ENCODE measurements around the gene LRRC42. TPM values are rescaled to one million over a fixed set of nuclear protein-coding genes. Genes with fewer than 3 reads are reported as not detected.

The LRRC42 gene
- total and polyA plus RNA-seq, 4 donors, result 19.5 to 38.2 (median 26.7) TPM

DNA sequence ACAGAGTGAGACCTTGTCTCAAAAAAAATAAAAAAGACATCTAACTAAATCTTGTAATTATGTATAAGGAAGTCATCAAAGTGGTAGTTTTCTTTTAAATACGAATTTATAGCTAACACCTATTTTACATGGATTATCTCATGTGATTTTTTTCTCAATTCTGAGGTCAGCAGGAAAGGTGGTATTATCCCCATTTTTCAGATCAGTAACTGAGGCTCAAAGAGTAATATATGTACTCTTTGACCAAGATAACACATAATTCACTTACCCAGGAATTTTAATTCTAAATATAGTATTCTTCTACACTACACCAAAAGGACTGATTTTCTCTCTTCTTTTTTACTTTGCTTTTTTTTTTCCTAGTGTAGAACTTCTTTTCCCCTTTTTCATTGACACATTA lies 9.7 kb upstream of the LRRC42 start:
- no peak overlapping the region for H3K27ac ChIP-seq (ENCODE audit: low read depth, low read length)
- WGBS (ENCODE audit: insufficient coverage), result no CpG with 5 or more reads among the region's 1 CpG
- H3K9me3 ChIP-seq (ENCODE audit: control insufficient read depth, insufficient read depth, low read length), result peaks cover 17% of the 10 kb centered on the region
- no peaks in the 10 kb centered on the region for H3K27me3 ChIP-seq (ENCODE audit: control insufficient read depth, insufficient read depth, low read length)
- peaks cover 5% of the 10 kb centered on the region for H3K36me3 ChIP-seq (ENCODE audit: control insufficient read depth, insufficient read depth, low read length)
- no peaks in the 10 kb centered on the region for H3K4me1 ChIP-seq (ENCODE audit: control insufficient read depth, insufficient read depth, low read length)
- no peak overlapping the region for H3K4me3 ChIP-seq (ENCODE audit: low read depth, low read length)
- no peak for DNase-seq (ENCODE audit: low read depth in 4 of 6, low spot score in 6 of 6)

DNA sequence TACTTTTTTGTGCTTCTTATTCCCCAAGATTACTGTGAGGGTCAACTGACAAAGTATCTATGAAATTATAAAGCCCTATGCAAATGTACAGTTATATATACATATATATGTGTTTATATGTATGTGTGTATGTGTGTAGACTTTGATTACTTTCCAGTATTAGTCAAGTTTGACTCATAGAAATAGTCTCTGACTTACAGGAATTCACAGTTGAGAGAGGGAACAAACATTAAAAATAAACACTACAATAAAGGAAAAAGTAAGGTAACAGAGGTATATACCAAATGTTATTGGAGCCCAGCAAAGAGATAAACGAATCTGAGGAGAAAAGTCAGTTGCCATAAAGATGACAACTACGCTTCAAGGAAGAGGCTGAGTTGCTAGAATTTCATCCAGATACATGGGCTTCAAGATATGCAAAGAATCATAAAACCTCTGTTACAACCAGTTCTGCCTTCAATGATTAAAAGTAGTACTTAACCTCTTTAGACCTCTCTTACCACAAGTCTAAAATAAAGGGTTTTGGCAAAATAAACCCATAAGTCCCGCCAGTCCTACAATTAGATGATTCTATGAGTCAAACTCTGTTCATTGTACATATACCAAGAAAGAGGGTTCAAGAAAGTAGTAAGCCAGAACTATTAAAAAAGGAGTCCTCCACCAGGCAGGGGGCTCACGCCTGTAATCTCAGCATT lies 7.9 kb upstream of the LRRC42 start:
- Histone ChIP-seq H3K4me1 (ENCODE audit: control insufficient read depth, insufficient read depth, low read length) (no peaks in the 10 kb centered on the region), H3K9me3 (ENCODE audit: control insufficient read depth, insufficient read depth, low read length) (peaks cover 9% of the 10 kb centered on the region), H3K36me3 (ENCODE audit: control insufficient read depth, insufficient read depth, low read length) (peaks cover 5% of the 10 kb centered on the region), H3K4me3 (ENCODE audit: low read depth, low read length) (no peak overlapping the region), H3K27ac (ENCODE audit: low read depth, low read length) (no peak overlapping the region), H3K27me3 (ENCODE audit: control insufficient read depth, insufficient read depth, low read length) (no peaks in the 10 kb centered on the region)
- WGBS (ENCODE audit: insufficient coverage), result 100% methylated on average over 2 of the region's 4 CpGs
- no peak for DNase-seq (ENCODE audit: low read depth in 4 of 6, low spot score in 6 of 6)

DNA sequence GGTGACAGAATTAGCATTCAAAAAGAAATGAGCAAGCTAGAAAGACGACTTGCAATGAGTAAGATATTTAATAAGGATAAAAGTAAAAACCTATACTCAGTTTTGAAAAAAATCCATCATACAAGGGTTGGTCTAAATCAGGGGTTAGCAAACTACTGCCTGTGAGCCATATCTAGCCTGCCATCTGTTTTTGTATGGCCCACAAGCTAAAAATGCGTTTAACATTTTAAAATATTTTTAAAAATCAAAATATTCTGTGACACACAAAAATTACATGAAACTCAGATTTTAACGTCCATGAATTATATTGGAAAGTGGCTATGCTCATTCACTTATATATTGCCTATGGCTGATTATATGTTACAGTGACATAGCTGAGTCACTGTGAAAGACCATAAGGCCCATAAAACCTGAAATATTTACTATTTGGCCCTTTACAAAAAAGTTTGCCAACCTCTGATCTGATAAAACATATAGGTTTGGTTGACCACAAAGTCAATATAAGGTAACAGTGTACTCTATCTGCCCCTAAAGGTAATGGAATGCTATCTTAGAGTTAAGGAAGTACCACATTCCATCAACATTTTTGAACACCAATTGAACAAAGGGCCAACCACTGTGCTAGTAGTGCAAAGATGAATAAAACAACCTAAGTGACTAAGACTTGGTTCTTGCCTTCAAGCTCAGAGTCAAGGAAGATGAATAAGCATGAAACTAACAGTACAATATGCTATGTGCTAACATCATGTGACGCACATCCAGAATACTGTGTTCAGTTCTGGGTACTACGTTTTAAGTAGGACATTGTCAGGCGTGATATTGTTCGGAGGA lies 3.8 kb upstream of the LRRC42 start:
- no CpG with 5 or more reads among the region's 7 CpGs for WGBS (ENCODE audit: insufficient coverage)
- Histone ChIP-seq H3K9me3 (ENCODE audit: control insufficient read depth, insufficient read depth, low read length) (no peaks in the 10 kb centered on the region), H3K4me1 (ENCODE audit: control insufficient read depth, insufficient read depth, low read length) (peaks cover 21% of the 10 kb centered on the region), H3K4me3 (ENCODE audit: low read depth, low read length) (no peak overlapping the region), H3K27me3 (ENCODE audit: control insufficient read depth, insufficient read depth, low read length) (no peaks in the 10 kb centered on the region), H3K27ac (ENCODE audit: low read depth, low read length) (no peak overlapping the region), H3K36me3 (ENCODE audit: control insufficient read depth, insufficient read depth, low read length) (no peaks in the 10 kb centered on the region)
- no peak for DNase-seq (ENCODE audit: low read depth in 4 of 6, low spot score in 6 of 6)

DNA sequence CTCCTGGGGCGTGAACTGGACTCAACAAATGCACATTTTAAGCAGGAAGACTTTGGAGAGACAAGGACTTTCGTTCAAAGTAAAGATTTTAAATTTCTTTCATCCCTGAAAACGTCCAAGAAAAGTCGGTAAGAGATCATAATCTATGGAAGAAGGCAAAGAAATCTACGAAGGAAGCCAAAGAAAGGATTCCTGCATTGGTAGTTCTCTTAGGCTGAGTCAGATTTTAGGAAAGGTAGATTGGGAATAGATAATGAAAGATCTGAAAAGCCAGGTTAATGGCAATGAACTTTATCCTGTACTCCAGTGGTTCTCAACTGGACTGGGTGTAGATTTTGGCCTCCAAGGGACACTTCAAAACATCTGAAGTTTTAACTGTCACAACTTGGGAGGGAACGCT lies 3.1 kb upstream of the LRRC42 start:
- DNase-seq (ENCODE audit: low read depth in 4 of 6, low spot score in 6 of 6), result no peak
- Histone ChIP-seq H3K4me3 (ENCODE audit: low read depth, low read length) (no peak overlapping the region), H3K36me3 (ENCODE audit: control insufficient read depth, insufficient read depth, low read length) (no peaks in the 10 kb centered on the region), H3K27me3 (ENCODE audit: control insufficient read depth, insufficient read depth, low read length) (no peaks in the 10 kb centered on the region), H3K4me1 (ENCODE audit: control insufficient read depth, insufficient read depth, low read length) (peaks cover 21% of the 10 kb centered on the region), H3K27ac (ENCODE audit: low read depth, low read length) (no peak overlapping the region), H3K9me3 (ENCODE audit: control insufficient read depth, insufficient read depth, low read length) (no peaks in the 10 kb centered on the region)
- WGBS (ENCODE audit: insufficient coverage), result 100% methylated on average over 1 of the region's 6 CpGs

DNA sequence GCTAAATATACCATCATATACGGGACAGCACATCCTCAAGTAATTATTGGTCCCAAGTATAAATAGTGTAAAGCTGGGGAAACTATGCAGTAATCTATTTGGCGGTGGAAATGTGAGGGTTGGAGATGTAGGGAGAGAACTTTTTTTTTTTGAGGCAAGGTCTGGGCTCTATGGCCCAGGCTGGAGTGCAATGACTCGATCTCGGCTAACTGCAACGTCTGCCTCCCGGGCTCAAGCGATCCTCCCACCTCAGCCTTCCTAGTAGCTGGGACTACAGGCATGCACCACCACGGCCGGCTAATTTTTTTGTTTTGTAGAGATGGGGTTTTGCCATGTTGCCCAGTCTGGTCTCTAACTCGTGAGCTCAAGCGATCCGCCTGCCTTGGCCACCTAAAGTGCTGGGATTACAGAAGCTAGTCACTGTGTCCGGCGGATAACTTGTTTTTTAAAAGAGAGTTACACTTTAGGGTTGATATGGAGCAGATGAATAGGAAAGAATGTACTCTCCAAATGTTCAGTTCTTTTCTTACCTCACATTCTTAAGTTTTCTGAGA lies 2.6 kb upstream of the LRRC42 start:
- no peak for DNase-seq (ENCODE audit: low read depth in 4 of 6, low spot score in 6 of 6)
- H3K4me3 ChIP-seq (ENCODE audit: low read depth, low read length), result no peak overlapping the region
- H3K9me3 ChIP-seq (ENCODE audit: control insufficient read depth, insufficient read depth, low read length), result no peaks in the 10 kb centered on the region
- 96% methylated on average over 11 of the region's 14 CpGs for WGBS (ENCODE audit: insufficient coverage)
- no peaks in the 10 kb centered on the region for H3K36me3 ChIP-seq (ENCODE audit: control insufficient read depth, insufficient read depth, low read length)
- no peaks in the 10 kb centered on the region for H3K27me3 ChIP-seq (ENCODE audit: control insufficient read depth, insufficient read depth, low read length)
- H3K27ac ChIP-seq (ENCODE audit: low read depth, low read length), result no peak overlapping the region
- H3K4me1 ChIP-seq (ENCODE audit: control insufficient read depth, insufficient read depth, low read length), result peaks cover 21% of the 10 kb centered on the region

DNA sequence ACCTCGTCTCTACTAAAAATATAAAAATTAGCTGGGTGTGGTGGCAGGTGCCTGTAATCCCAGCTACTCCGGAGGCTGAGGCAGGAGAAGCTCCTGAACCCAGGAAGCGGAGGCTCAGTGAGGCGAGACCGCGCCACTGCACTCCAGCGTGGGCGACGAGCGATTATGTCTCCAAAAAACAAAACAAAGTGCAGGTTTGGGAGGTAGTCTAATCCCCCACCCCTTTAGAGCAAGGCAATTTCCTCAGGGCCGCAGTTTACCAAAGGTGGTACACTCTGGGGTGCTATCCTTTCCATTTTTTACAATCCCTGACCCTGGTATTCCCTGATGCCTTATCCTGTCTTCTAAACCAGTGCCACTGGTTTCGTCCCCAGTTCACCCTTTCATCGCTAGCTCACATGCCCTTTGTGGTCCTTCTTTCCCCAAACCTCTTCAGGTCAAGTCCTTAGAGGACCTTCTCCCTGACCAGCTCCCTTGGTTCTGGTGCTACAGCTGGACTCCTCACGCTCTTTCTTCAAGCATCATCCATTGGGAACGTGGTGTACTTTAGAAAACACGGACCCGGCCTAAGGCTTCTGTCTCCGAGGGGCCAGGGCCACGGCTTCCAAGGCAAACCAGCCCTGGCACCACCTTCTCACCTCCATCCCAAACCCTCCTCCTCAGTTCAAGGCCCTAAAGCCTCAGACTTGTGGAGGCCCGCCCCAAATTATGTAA lies 1.5 kb upstream of the LRRC42 start:
- Histone ChIP-seq H3K4me1 (ENCODE audit: control insufficient read depth, insufficient read depth, low read length) (peaks cover 24% of the 10 kb centered on the region), H3K27me3 (ENCODE audit: control insufficient read depth, insufficient read depth, low read length) (no peaks in the 10 kb centered on the region), H3K36me3 (ENCODE audit: control insufficient read depth, insufficient read depth, low read length) (no peaks in the 10 kb centered on the region), H3K27ac (ENCODE audit: low read depth, low read length) (peak overlapping the region; percentile 92), H3K9me3 (ENCODE audit: control insufficient read depth, insufficient read depth, low read length) (no peaks in the 10 kb centered on the region), H3K4me3 (ENCODE audit: low read depth, low read length) (peak overlapping the region; percentile 94)
- 42% methylated on average over 11 of the region's 20 CpGs for WGBS (ENCODE audit: insufficient coverage)
- DNase-seq (ENCODE audit: low read depth in 4 of 6, low spot score in 6 of 6), result no peak

DNA sequence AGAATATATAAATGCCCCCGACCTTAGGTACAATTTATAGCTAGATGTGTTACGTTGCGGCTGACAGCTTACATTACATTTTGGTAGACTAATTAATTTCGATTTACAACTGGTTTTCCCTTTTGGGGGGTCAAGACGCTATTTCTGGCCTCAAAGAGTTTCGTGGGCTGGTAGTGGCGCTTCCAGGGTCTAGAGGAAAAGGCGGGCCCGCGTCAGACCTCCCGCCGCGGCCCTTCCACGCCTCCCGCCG lies 1.0 kb upstream of the LRRC42 start:
- no peaks in the 10 kb centered on the region for H3K36me3 ChIP-seq (ENCODE audit: control insufficient read depth, insufficient read depth, low read length)
- H3K9me3 ChIP-seq (ENCODE audit: control insufficient read depth, insufficient read depth, low read length), result no peaks in the 10 kb centered on the region
- no peaks in the 10 kb centered on the region for H3K27me3 ChIP-seq (ENCODE audit: control insufficient read depth, insufficient read depth, low read length)
- peak overlapping the region; percentile 94 for H3K4me3 ChIP-seq (ENCODE audit: low read depth, low read length)
- H3K4me1 ChIP-seq (ENCODE audit: control insufficient read depth, insufficient read depth, low read length), result peaks cover 26% of the 10 kb centered on the region
- WGBS (ENCODE audit: insufficient coverage), result 0% methylated on average over 13 of the region's 16 CpGs
- no peak for DNase-seq (ENCODE audit: low read depth in 4 of 6, low spot score in 6 of 6)
- H3K27ac ChIP-seq (ENCODE audit: low read depth, low read length), result peak overlapping the region; percentile 92

DNA sequence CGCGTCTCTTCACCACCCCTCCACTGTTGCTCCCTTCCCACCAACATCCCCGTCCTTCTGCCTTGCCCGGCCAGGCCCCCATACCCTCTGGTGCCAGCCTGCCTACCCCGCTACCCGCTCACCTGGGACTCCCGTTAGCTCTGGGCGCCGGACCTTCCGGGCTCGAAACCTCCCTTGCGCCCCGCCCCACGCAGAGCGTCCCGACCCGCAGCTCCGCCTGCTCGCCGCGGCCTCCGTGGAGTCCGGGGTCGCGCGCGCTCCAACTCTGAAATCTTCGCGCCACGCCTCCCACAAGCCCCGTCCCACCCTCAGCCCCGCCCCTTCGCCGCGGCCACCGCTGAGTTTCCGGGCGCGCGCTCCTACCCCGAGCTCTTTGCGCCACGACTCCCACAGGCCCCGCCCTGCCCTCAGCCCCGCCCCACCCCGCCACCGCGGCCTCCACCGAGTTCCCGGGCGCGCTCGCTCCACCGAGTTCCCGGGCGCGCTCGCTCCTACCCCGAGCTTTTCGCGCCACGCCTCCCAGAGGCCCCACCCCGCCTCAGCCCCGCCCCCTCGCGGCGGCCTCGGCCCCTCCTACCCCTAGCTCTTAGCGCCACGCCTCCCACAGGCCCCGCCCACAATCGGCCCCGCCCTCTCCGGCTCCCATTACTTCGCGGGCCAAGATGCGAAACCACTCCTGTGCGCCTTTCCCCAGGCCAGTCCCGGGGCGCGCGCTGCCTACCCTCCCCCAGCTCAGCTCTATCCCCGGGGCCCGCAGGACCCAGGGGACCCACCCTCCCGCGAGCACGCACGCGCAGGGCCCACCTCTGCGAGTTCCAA lies 508 bp upstream of the LRRC42 start, which contains the start of gene IFT25:
TSS of gene IFT25 (minus strand) at position 267 of the 819 bp plus-strand sequence. CDS start 5,617 bp downstream, outside the sequence.
- peak; percentile 85 to 98 (median 94) for DNase-seq (ENCODE audit: low read depth in 4 of 6, low spot score in 6 of 6)
- Histone ChIP-seq H3K27ac (ENCODE audit: low read depth, low read length) (peak within 1 kb of the TSS; percentile 92), H3K27me3 (ENCODE audit: control insufficient read depth, insufficient read depth, low read length) (no peaks in the 10 kb centered on the region), H3K36me3 (ENCODE audit: control insufficient read depth, insufficient read depth, low read length) (no peaks in the 10 kb centered on the region), H3K4me1 (ENCODE audit: control insufficient read depth, insufficient read depth, low read length) (peaks cover 26% of the 10 kb centered on the region), H3K4me3 (ENCODE audit: low read depth, low read length) (peak within 1 kb of the TSS; percentile 94), H3K9me3 (ENCODE audit: control insufficient read depth, insufficient read depth, low read length) (no peaks in the 10 kb centered on the region)
- WGBS (ENCODE audit: insufficient coverage), result 0% methylated on average over 84 of the region's 90 CpGs
